WTC11 (cell line): ENCODE results near the gene ODAD3. TPM values are rescaled to one million over a fixed set of nuclear protein-coding genes. Genes with fewer than 3 reads are reported as not detected.

Experiments used
- ARID4B ChIP-seq: sonication (generic); formaldehyde crosslinking; IDR thresholded peaks from 2 replicates; pipeline ENCODE4 v1.8.0; 2023; ENCODE audit warnings: missing genetic modification reagents, mild to moderate bottlenecking, borderline replicate concordance
- ATF1 ChIP-seq: sonication (generic); formaldehyde crosslinking; IDR thresholded peaks from 2 replicates; pipeline ENCODE4 v1.8.1; 2023; ENCODE audit warnings: mild to moderate bottlenecking, moderate library complexity, missing genetic modification reagents
- CREM ChIP-seq: sonication (generic); formaldehyde crosslinking; IDR thresholded peaks from 2 replicates; pipeline ENCODE4 v1.8.1; 2022; ENCODE audit warnings: mild to moderate bottlenecking, missing genetic modification reagents, moderate library complexity
- E2F1 ChIP-seq: sonication (generic); formaldehyde crosslinking; IDR thresholded peaks from 2 replicates; pipeline ENCODE4 v1.8.0; 2022; ENCODE audit warnings: mild to moderate bottlenecking, missing genetic modification reagents
- ELF4 ChIP-seq: sonication (generic); formaldehyde crosslinking; IDR thresholded peaks from 2 replicates; pipeline ENCODE4 v1.8.1; 2022; ENCODE audit warnings: low read depth, mild to moderate bottlenecking, moderate library complexity, missing genetic modification reagents
- ESRRA ChIP-seq: sonication (generic); formaldehyde crosslinking; IDR thresholded peaks from 2 replicates; pipeline ENCODE4 v1.8.1; 2022; ENCODE audit warnings: mild to moderate bottlenecking, missing genetic modification reagents, borderline replicate concordance
- GABPB1 ChIP-seq: sonication (generic); formaldehyde crosslinking; IDR thresholded peaks from 2 replicates; pipeline ENCODE4 v1.8.1; 2023; ENCODE audit warnings: mild to moderate bottlenecking, missing genetic modification reagents
- HMGXB4 ChIP-seq: sonication (generic); formaldehyde crosslinking; IDR thresholded peaks from 2 replicates; pipeline ENCODE4 v1.8.1; 2023; ENCODE audit warnings: mild to moderate bottlenecking, moderate library complexity, missing genetic modification reagents
- JAZF1 ChIP-seq: fragments of 250-450 bp; sonication (Bioruptor Pico); IDR thresholded peaks from 2 replicates; pipeline ENCODE4 v1.9.0; 2021; ENCODE audit warnings: moderate library complexity, mild to moderate bottlenecking, inconsistent platforms
- JUN ChIP-seq: sonication (generic); formaldehyde crosslinking; IDR thresholded peaks from 2 replicates; pipeline ENCODE4 v1.8.0; 2023; ENCODE audit warnings: mild to moderate bottlenecking, missing genetic modification reagents
- KAT7 ChIP-seq: sonication (generic); formaldehyde crosslinking; IDR thresholded peaks from 2 replicates; pipeline ENCODE4 v1.8.1; 2023; ENCODE audit warnings: missing genetic modification reagents, mild to moderate bottlenecking, borderline replicate concordance
- MLX ChIP-seq: sonication (generic); formaldehyde crosslinking; IDR thresholded peaks from 2 replicates; pipeline ENCODE4 v1.8.1; 2023; ENCODE audit warnings: mild to moderate bottlenecking, missing genetic modification reagents, moderate library complexity
- NFE2L1 ChIP-seq: sonication (generic); formaldehyde crosslinking; IDR thresholded peaks from 2 replicates; pipeline ENCODE4 v1.8.1; 2023; ENCODE audit warnings: missing genetic modification reagents
- OVOL2 ChIP-seq: fragments of 250-450 bp; sonication (Bioruptor Pico); IDR thresholded peaks from 2 replicates; pipeline ENCODE4 v1.9.0; 2021; ENCODE audit warnings: mild to moderate bottlenecking, borderline replicate concordance
- SMAD4 ChIP-seq: sonication (generic); formaldehyde crosslinking; IDR thresholded peaks from 2 replicates; pipeline ENCODE4 v1.8.0; 2022; ENCODE audit warnings: mild to moderate bottlenecking, missing genetic modification reagents
- ZNF396 ChIP-seq: fragments of 250-450 bp; sonication (Bioruptor Pico); IDR thresholded peaks from 2 replicates; pipeline ENCODE4 v1.8.0; 2021; ENCODE audit warnings: mild to moderate bottlenecking, moderate library complexity, borderline replicate concordance
- ZSCAN18 ChIP-seq: fragments of 250-450 bp; sonication (Bioruptor Pico); IDR thresholded peaks from 2 replicates; pipeline ENCODE4 v2.1.2; 2022; ENCODE audit warnings: mild to moderate bottlenecking, moderate library complexity
- total RNA-seq: library from RNA; stranded (reverse); gene quantifications from 3 replicates; pipeline ENCODE4 v1.2.3, GENCODE V29; 2021
- TF ChIP-seq, protein P1 (sequence below): sonication (generic); formaldehyde crosslinking; IDR thresholded peaks from 2 replicates; pipeline ENCODE4 v1.8.1; 2022; ENCODE audit warnings: low read depth, missing genetic modification reagents, borderline replicate concordance
- TF ChIP-seq, protein P2 (sequence below): sonication (generic); formaldehyde crosslinking; IDR thresholded peaks from 2 replicates; pipeline ENCODE4 v1.8.1; 2022; ENCODE audit warnings: missing genetic modification reagents, borderline replicate concordance
- TF ChIP-seq, protein P3 (sequence below): fragments of 250-450 bp; sonication (Bioruptor Pico); conservative IDR thresholded peaks from 2 replicates; pipeline ENCODE4 v1.9.0; 2021; ENCODE audit warnings: mild to moderate bottlenecking

The ODAD3 gene
- total RNA-seq, 1 experiment from 2014 or later, result 4.1 TPM

GRCh38 chr19:11380653-11381537, 54.0 kb downstream of the ODAD3 start (continued):
- peak; percentile 57; the same call in 1 of the 2 replicates for TF ChIP-seq ARID4B (CRISPR knock-in tag)
- TF ChIP-seq OVOL2 (CRISPR knock-in tag), result no peak
- no peak for TF ChIP-seq ATF1 (CRISPR knock-in tag)
- TF ChIP-seq SMAD4, result no peak
- peak; percentile 95 for TF ChIP-seq HMGXB4 (CRISPR knock-in tag)
- TF ChIP-seq NFE2L1 (CRISPR knock-in tag), result no peak; the same call in 1 of the 2 replicates
- TF ChIP-seq KAT7 (CRISPR knock-in tag), result no peak
- TF ChIP-seq ZNF396 (CRISPR knock-in tag), result no peak
- no peak for TF ChIP-seq ELF4 (CRISPR knock-in tag)
- no peak for TF ChIP-seq ZSCAN18
- no peak for TF ChIP-seq MLX (CRISPR knock-in tag)
- TF ChIP-seq E2F1 (CRISPR knock-in tag), result no peak
- TF ChIP-seq, protein P1, sequence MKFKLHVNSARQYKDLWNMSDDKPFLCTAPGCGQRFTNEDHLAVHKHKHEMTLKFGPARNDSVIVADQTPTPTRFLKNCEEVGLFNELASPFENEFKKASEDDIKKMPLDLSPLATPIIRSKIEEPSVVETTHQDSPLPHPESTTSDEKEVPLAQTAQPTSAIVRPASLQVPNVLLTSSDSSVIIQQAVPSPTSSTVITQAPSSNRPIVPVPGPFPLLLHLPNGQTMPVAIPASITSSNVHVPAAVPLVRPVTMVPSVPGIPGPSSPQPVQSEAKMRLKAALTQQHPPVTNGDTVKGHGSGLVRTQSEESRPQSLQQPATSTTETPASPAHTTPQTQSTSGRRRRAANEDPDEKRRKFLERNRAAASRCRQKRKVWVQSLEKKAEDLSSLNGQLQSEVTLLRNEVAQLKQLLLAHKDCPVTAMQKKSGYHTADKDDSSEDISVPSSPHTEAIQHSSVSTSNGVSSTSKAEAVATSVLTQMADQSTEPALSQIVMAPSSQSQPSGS (CRISPR knock-in tag), result no peak
- no peak for TF ChIP-seq ESRRA (CRISPR knock-in tag)
- TF ChIP-seq JAZF1 (CRISPR knock-in tag), result no peak
- TF ChIP-seq, protein P2, sequence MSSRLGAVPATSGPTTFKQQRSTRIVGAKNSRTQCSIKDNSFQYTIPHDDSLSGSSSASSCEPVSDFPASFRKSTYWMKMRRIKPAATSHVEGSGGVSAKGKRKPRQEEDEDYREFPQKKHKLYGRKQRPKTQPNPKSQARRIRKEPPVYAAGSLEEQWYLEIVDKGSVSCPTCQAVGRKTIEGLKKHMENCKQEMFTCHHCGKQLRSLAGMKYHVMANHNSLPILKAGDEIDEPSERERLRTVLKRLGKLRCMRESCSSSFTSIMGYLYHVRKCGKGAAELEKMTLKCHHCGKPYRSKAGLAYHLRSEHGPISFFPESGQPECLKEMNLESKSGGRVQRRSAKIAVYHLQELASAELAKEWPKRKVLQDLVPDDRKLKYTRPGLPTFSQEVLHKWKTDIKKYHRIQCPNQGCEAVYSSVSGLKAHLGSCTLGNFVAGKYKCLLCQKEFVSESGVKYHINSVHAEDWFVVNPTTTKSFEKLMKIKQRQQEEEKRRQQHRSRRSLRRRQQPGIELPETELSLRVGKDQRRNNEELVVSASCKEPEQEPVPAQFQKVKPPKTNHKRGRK, result no peak
- no peak for TF ChIP-seq JUN (CRISPR knock-in tag)
- peak; percentile 65 for TF ChIP-seq GABPB1 (CRISPR knock-in tag)
- TF ChIP-seq, protein P3, sequence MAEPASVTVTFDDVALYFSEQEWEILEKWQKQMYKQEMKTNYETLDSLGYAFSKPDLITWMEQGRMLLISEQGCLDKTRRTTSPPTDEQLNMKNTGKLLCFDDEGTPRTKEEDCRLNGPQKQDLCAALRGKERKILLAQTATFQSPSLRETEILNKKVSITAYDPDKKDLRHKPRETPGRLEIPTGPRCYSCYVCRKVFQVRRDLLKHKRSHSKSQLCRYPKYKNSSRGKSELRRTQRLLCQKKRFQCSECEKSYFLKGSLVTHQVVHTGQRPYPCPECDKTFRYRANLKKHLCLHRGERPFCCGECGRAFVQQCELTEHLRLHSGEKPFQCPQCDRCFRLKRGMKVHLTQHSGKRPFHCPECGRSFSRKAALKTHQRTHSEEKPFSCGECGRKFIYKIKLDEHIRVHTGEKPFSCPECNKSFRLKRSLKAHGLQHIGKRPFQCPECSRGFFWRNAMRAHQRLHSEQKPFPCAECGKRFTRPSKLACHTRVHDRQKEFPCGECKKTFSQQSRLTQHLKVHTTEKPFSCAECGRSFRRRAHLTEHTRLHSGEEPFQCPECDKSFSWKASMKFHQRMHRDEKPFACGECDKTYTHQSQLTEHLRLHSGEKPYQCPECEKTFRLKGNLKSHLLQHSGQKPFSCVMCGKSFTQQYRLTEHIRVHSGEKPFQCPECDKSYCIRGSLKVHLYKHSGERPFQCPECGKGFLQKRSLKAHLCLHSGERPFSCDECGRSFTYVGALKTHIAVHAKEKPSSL (CRISPR knock-in tag), result no peak
- TF ChIP-seq CREM (CRISPR knock-in tag), result no peak; the same call in 1 of the 2 replicates
